ENCODE results near the gene TMEM270. TPM values are rescaled to one million over a fixed set of nuclear protein-coding genes. Genes with fewer than 3 reads are reported as not detected.
A peak's percentile ranks its signal among the peaks of the same experiment; 100 is the strongest.

The TMEM270 gene
- total RNA-seq, 2 donors from 2014 or later = not detected

- Histone ChIP-seq H3K4me3 (no peak overlapping the region), H3K27ac (peak overlapping the region in 1 of 2 donors; percentile 69), H3K27me3 (no peaks in the 10 kb centered on the region), H3K36me3 (no peaks in the 10 kb centered on the region), H3K4me1 (peaks cover 0 to 47% of the 10 kb centered on the region in 2 donors), H3K9me3 (peaks cover 0 to 20% of the 10 kb centered on the region in 2 donors)
- TF ChIP-seq CTCF (IDR thresholded peaks at IDR 0.05) = no peak
- no peak for DNase-seq (ENCODE audit: low spot score)
Measured at GRCh38 chr7:73892003-73892999, 31.3 kb downstream of the TMEM270 start.

GRCh38 chr7:73893342-73894101 is 32.6 kb downstream of the TMEM270 start:
- Histone ChIP-seq H3K27ac (peak overlapping the region in 1 of 2 donors; percentile 69), H3K4me3 (no peak overlapping the region), H3K27me3 (no peaks in the 10 kb centered on the region), H3K36me3 (no peaks in the 10 kb centered on the region), H3K9me3 (peaks cover 0 to 22% of the 10 kb centered on the region in 2 donors), H3K4me1 (peaks cover 0 to 46% of the 10 kb centered on the region in 2 donors)
- no peak for TF ChIP-seq CTCF (IDR thresholded peaks at IDR 0.05)
- DNase-seq (ENCODE audit: low spot score) = peak; percentile 89

- Histone ChIP-seq H3K27ac (peak overlapping the region; percentile 5 to 69), H3K9me3 (peaks cover 0 to 22% of the 10 kb centered on the region in 2 donors), H3K36me3 (no peaks in the 10 kb centered on the region), H3K27me3 (no peaks in the 10 kb centered on the region), H3K4me1 (peaks cover 0 to 46% of the 10 kb centered on the region in 2 donors), H3K4me3 (no peak overlapping the region)
- no peak for TF ChIP-seq CTCF (IDR thresholded peaks at IDR 0.05)
- no peak for DNase-seq (ENCODE audit: low spot score)
Measured at GRCh38 chr7:73894166-73894565, 33.2 kb downstream of the TMEM270 start.

- Histone ChIP-seq H3K9me3 (peaks cover 0 to 22% of the 10 kb centered on the region in 2 donors), H3K4me3 (no peak overlapping the region), H3K36me3 (no peaks in the 10 kb centered on the region), H3K4me1 (peaks cover 0 to 46% of the 10 kb centered on the region in 2 donors), H3K27ac (peak overlapping the region; percentile 5 to 69), H3K27me3 (no peaks in the 10 kb centered on the region)
- TF ChIP-seq CTCF (IDR thresholded peaks at IDR 0.05) = peak in 1 of 2 donors; percentile 12
- peak; percentile 94 for DNase-seq (ENCODE audit: low spot score)
Measured at GRCh38 chr7:73894733-73895551, 34.0 kb downstream of the TMEM270 start.

- no peak for DNase-seq (ENCODE audit: low spot score)
- Histone ChIP-seq H3K36me3 (no peaks in the 10 kb centered on the region), H3K4me3 (no peak overlapping the region), H3K9me3 (peaks cover 0 to 22% of the 10 kb centered on the region in 2 donors), H3K27ac (peak overlapping the region in 1 of 2 donors; percentile 50), H3K27me3 (no peaks in the 10 kb centered on the region), H3K4me1 (peaks cover 0 to 46% of the 10 kb centered on the region in 2 donors)
- TF ChIP-seq CTCF (IDR thresholded peaks at IDR 0.05) = no peak
Measured at GRCh38 chr7:73895626-73896025, 34.7 kb downstream of the TMEM270 start.
